Urinary bladder (tissue), 4 donors: ENCODE results near the gene GATAD2A. TPM values are rescaled to one million over a fixed set of nuclear protein-coding genes. Genes with fewer than 3 reads are reported as not detected.

ENCODE experiments used
- DNase-seq: peaks from one replicate; pipeline ENCODE4 v3.0.0-alpha.2; 2015; ENCODE audit errors: extremely low spot score
- H3K27ac ChIP-seq: one replicate; pipeline ENCODE4 v1.5.1; 2013; ENCODE audit warnings: low read depth, mild to moderate bottlenecking, moderate library complexity
- H3K36me3 ChIP-seq: one replicate; pipeline ENCODE4 v1.6.1; 2013; ENCODE audit warnings: mild to moderate bottlenecking, moderate library complexity; ENCODE audit not compliant: insufficient read depth
- H3K4me1 ChIP-seq: one replicate; pipeline ENCODE4 v1.6.1; 2013; ENCODE audit warnings: mild to moderate bottlenecking, moderate library complexity; ENCODE audit not compliant: insufficient read depth
- H3K4me3 ChIP-seq: one replicate; pipeline ENCODE4 v1.5.1; 2013; ENCODE audit warnings: low read depth, low read length
- WGBS: extraction: QIAGEN DNeasy Blood & Tissue Kit; methylation state at CpG from one replicate; pipeline ENCODE4 v1.1.7; 2013; 5-methylcytosine and 5-hydroxymethylcytosine counted together
- polyA plus RNA-seq: library from polyadenylated mRNA; stranded (reverse); fragments of 200-250 nt; gene quantifications from one replicate; pipeline ENCODE4 v1.2.3, GENCODE V29; 2013
- total RNA-seq: library from RNA; depleted of rRNA; stranded (reverse); fragments of >200 nt; gene quantifications from one replicate; pipeline ENCODE4 v1.2.3, GENCODE V29; 2014
- donor health status: healthy with polysubstance abuse.
- donor health status: healthy.

Gene GATAD2A
- total and polyA plus RNA-seq, 2 donors: 15.8 to 22.9 TPM

DNA sequence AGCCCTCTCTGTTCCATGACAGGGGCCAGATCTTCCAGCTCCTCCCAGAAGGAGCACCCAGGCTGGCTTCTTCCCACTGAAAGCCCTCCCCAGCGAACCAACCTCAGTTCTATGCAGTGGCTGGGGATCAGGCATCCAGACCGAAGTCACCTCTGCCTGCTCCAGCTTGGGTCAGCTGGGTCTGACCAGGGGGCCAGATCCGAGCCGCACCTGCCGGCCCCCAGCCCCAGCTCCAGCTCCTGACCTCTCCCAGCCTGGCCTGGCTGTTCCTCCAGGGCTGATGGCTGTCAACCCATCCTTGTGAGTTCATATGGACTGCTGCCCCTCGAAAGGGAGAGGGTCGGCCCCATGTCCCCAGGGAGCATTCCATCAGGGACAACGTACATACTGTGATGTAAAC lies 101.9 kb downstream of the GATAD2A start:
- no peak overlapping the region for H3K27ac ChIP-seq
- WGBS: 85% methylated on average over 8 of the region's 8 CpGs
- H3K4me3 ChIP-seq: no peak overlapping the region
- H3K4me1 ChIP-seq: no peaks in the 10 kb centered on the region
- peaks cover 5% of the 10 kb centered on the region for H3K36me3 ChIP-seq
- no peak for DNase-seq

DNA sequence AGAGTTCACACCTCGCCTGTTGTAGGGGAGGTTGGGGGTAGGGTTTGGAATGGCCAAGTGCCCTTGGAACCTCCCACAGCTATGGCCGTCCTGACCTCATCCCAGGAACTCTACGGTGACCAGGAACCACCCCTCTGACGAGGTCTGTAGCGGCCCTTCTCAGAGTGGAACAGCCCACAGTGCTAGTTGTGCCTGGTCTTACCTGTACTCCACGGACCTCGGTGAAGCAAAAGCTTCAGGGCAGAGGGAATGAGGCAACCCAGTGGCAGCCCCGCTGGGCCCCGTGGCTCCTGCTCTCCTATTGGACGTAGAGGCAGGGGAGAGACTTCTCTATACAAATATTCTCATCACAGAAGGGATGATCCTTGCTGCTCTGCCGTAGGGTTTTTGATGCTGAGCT lies 102.7 kb downstream of the GATAD2A start:
- WGBS: 79% methylated on average over 11 of the region's 11 CpGs
- no peak for DNase-seq
- H3K27ac ChIP-seq: no peak overlapping the region
- H3K4me3 ChIP-seq: no peak overlapping the region
- H3K36me3 ChIP-seq: peaks cover 5% of the 10 kb centered on the region
- no peaks in the 10 kb centered on the region for H3K4me1 ChIP-seq

DNA sequence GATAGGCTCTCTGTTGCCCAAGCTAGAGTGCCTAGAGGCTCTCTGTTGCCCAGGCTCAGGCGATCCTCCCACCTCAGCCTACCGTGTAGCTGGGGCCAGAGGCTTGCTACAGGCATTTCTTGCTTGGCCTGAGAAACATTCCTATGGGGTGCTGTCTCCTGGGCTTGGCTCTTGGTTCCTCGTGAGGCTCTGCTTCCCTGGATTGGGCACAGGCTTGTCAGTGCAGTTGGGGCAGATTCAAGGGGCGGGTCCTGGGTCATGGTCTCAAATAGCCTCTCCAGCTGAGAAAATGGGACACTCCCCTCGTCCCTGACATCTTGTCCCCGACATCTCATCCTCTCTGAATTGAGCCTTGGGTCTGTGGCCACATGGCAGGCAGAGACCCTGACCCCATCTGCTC lies 105.0 kb downstream of the GATAD2A start:
- Histone ChIP-seq H3K4me1 (peaks cover 2% of the 10 kb centered on the region), H3K4me3 (no peak overlapping the region), H3K27ac (no peak overlapping the region), H3K36me3 (peaks cover 5% of the 10 kb centered on the region)
- WGBS: 33% methylated on average over 6 of the region's 6 CpGs
- no peak for DNase-seq

DNA sequence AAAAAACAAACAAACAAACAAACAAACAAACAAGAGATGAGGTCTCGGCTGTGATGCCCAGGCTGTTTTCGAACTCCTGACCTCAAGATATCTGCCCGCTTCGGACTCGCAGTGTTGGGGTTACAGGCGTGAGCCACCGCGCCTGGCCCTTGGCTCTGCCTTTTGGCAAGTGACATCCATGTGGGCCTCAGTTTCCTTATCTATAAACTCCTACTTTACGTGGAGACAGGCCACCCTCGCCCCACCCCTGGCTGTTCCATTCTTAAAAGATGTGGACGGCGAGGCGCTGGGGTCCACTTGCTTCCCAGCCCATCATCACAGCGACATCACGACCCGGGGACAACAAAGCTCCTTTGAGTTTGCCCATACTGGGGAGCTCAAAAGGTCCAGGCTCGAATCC lies 108.2 kb downstream of the GATAD2A start:
- Histone ChIP-seq H3K4me3 (no peak overlapping the region), H3K27ac (no peak overlapping the region), H3K36me3 (no peaks in the 10 kb centered on the region), H3K4me1 (peaks cover 6% of the 10 kb centered on the region)
- WGBS: 82% methylated on average over 17 of the region's 17 CpGs
- no peak for DNase-seq

DNA sequence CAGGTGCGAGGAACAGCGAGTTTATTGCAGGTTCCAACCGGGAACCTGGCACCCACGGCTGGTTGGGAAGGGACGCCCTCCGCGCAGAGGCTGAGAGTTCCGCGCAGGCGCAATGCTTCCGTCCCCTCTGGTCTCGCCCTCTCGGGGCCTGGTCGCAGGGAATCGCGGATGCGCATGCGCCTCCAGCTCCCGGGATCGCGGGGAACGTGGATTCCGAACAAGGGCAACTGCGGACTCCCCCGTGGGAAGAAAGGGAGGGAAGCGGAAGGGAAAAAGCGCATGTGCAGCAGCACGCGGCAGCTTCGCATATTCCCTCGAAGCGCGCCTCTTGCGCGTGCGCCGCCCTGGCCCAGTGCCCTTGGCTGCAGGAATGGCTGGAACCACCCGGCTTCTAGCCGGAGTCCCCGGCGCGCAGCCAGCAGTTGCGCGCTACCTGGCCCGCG lies 108.8 kb downstream of the GATAD2A start:
- Histone ChIP-seq H3K36me3 (no peaks in the 10 kb centered on the region), H3K4me3 (no peak overlapping the region), H3K27ac (no peak overlapping the region), H3K4me1 (peaks cover 6% of the 10 kb centered on the region)
- 17% methylated on average over 46 of the region's 46 CpGs for whole genome bisulfite sequencing
- peak; percentile 58 for DNase-seq

DNA sequence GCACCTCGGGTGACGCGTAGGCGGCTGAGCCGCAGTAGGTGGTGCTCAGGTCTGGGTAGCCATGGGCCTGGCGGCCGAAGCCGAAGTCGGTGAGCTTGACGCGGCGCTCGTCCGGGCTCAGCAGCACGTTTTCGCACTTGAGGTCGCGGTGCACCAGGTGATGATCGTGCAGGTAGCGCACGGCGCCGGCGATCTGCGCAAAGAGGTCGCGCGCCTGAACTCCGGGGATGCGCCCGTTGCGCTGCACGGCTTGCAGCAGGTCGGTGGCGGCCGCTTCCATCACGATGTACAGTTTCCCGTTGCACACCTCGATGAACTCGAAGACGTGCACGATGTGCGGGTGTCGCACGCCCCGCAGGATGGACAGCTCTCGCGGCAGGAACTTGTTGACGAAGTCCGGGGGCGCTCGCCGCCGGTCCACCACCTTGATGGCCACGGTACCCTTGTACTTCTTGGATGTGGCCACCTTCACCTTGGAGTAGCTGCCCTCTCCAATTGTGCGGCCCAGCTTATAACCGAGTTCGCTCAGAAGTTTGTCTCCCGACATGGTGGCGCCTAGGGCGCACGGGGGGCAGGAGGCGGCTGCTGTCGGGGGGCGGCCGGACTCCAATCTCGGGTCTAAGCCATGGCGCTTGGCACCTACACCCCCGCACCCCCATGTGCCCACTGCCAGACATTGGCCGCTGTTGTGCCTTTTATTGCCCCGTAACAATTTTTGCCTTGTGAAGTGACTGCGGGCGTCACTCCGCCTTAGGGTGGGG lies 109.6 kb downstream of the GATAD2A start, which contains the start of gene TSSK6:
Gene TSSK6 (minus strand): TSS at position 668 of the 761 bp plus-strand sequence. CDS start 121 bp downstream, at position 547.
- DNase-seq: no peak
- Histone ChIP-seq H3K4me1 (peaks cover 6% of the 10 kb centered on the region), H3K4me3 (peak within 1 kb of the TSS; percentile 91), H3K36me3 (no peaks in the 10 kb centered on the region), H3K27ac (peak within 1 kb of the TSS; percentile 53)
- 79% methylated on average over 74 of the region's 74 CpGs for WGBS

DNA sequence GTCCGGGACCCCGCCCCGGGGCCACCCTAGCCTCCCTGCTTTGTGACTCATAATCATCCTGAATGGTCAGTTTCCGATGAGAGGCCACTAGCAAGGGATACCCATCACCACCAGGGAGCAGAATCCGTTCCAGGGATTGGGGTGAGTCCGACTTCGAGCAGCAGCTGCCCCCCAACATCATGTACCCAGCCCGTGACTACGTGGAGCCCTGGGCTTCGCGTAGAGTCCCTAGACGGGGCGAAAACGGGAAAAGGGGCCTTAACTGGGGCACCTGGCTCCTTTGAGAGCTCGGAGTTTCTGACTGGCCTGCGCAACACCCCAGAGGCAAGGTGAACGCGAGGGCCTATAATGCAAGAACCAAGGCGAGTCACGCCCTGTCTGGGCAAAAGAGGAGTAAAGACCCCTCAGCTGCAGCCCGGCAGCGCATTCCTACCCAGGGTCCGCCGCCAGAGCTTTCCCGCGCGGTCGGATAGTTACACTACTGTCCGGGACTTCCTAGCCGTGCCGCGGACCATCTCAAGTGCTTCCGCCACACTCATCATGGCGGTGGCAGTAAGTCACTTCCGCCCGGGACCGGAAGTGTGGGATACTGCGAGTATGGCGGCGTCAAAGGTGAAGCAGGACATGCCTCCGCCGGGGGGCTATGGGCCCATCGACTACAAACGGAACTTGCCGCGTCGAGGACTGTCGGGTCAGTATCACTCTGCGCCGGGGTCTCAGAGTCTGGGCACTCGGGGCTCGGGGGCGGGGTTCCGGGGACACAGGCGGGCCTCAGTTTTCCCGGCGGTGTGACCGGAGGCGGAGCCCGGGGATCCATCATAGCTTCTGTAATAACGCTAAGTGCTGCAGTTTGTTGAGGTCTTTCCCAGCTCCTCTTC lies 110.4 kb downstream of the GATAD2A start, which contains the start of gene NDUFA13:
Gene NDUFA13 (plus strand): TSS at position 584 of the 878 bp plus-strand sequence. CDS start 14 bp downstream, at position 598.
- Histone ChIP-seq H3K4me3 (peak within 1 kb of the TSS; percentile 91), H3K4me1 (peaks cover 6% of the 10 kb centered on the region), H3K27ac (peak within 1 kb of the TSS; percentile 53), H3K36me3 (no peaks in the 10 kb centered on the region)
- DNase-seq: peak; percentile 84
- 5% methylated on average over 61 of the region's 61 CpGs for WGBS

DNA sequence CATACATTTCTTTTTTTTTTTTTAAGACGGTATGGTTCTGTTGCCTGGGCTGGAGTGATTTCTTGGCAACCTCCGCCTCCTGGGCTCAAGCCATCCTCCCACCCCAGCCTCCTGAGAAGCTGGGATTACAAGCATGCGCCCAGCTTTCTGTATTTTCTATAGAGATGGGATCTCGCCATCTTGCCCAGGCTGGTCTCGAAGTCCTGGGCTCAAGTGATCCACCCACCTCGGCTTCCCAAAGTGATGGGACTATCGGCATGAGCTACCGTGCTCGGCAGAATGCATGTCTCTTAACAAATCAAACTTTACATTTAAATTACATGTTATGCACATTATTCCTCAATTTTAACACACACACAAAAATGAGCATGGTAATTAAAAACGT lies 111.8 kb downstream of the GATAD2A start:
- H3K36me3 ChIP-seq: no peaks in the 10 kb centered on the region
- no peak for DNase-seq
- H3K27ac ChIP-seq: no peak overlapping the region
- peak overlapping the region; percentile 91 for H3K4me3 ChIP-seq
- WGBS: 88% methylated on average over 10 of the region's 10 CpGs
- H3K4me1 ChIP-seq: peaks cover 6% of the 10 kb centered on the region

DNA sequence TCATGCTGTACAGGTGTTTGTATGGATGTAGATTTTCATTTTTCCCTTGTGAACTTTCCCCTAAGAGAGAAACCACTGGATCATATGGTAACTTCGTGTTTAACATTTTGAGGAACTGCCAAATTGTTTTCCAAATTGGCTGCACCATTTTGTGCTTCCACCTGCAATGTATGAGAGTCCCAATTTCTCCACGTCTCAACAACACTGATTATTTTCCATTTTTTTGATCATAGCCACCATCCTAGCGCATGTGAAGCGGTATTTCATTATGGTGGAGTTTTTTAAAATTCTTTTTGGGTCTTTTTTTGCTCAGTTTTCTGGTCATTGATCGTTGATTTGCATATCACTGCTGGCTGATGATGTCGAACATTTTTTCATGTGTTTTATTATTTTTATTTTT lies 115.5 kb downstream of the GATAD2A start:
- H3K4me3 ChIP-seq: no peak overlapping the region
- H3K4me1 ChIP-seq: peaks cover 2% of the 10 kb centered on the region
- no peaks in the 10 kb centered on the region for H3K36me3 ChIP-seq
- no peak for DNase-seq
- 80% methylated on average over 6 of the region's 6 CpGs for WGBS
- H3K27ac ChIP-seq: no peak overlapping the region

DNA sequence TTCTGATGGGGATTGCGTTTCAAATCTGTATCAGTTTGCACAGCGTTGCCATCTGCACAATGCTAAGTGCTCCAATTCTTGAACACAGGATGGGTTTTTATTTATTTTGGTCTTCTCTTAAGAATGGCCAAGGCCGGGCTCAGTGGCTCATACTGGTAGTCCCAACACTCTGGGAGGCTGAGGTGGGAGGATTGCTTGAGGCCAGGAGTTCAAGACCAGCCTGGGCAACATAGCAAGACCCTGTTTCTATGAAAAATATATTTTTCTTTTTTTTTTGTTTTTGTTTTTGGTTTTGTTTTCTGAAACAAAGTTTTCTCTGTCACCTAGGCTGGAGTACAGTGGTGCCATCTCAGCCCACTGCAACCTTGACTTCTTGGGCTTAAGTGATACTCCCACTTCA lies 117.7 kb downstream of the GATAD2A start:
- WGBS: 91% methylated on average over 3 of the region's 3 CpGs
- Histone ChIP-seq H3K36me3 (no peaks in the 10 kb centered on the region), H3K4me3 (no peak overlapping the region), H3K4me1 (no peaks in the 10 kb centered on the region), H3K27ac (no peak overlapping the region)
- DNase-seq: no peak

DNA sequence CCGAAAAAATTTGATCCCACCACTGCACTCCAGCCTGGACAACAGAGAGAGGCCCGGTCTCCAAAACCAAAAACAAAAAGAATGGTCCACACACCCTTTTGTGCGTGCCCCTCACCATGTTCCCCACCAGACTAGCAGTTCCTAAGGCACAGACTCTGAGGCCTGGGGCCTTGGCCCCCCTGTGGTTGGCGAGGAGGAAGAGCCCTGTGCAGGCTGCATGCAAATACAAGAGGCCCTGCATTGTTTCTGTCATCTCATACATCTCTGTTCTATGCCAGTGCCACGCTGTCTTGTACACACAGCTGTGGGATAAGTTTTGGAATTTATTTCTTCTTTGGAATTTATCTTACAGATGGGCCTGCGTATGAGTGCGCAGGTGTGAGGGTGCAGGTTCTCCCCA lies 118.6 kb downstream of the GATAD2A start:
- Histone ChIP-seq H3K4me3 (no peak overlapping the region), H3K4me1 (no peaks in the 10 kb centered on the region), H3K27ac (no peak overlapping the region), H3K36me3 (no peaks in the 10 kb centered on the region)
- 92% methylated on average over 7 of the region's 7 CpGs for WGBS
- no peak for DNase-seq

DNA sequence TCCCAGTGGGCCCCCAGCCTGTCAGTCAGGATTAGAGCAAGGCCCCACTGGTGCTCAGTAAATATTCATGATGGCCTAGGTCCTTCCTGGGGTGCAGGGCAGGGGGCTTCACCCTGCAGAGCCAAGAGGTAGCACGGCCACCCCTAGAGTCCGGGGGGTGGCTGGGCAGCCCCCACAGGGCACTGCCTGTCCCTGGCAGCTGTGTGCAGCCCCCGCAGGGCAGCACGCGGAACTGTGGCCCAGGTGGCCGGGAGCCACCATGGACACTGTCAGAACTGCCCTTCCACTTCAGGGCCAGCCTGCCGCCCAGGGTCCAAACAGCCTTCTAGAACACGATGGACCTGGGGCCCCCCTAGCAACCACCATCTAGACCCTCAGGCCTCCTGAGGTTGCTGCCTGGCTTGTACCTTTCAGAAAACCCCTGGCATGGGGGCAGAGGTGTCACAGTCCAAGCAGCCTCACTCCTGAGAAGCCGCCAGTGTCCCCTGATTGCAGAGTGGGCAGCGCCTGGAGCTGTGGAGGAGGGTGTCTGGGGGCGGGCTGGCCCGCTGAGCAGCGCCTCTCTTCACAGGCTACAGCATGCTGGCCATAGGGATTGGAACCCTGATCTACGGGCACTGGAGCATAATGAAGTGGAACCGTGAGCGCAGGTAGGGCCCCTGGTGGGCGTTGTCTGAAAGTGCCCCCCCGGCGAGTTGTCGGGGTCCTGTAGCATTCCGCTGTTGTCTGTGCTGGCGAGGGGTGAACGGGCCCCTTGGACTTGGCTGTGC lies 120.3 kb downstream of the GATAD2A start:
- H3K36me3 ChIP-seq: no peaks in the 10 kb centered on the region
- no peaks in the 10 kb centered on the region for H3K4me1 ChIP-seq
- no peak overlapping the region for H3K27ac ChIP-seq
- WGBS: 88% methylated on average over 23 of the region's 23 CpGs
- no peak for DNase-seq
- no peak overlapping the region for H3K4me3 ChIP-seq
